ENCODE measurements around the gene PLCB3. TPM values are rescaled to one million over a fixed set of nuclear protein-coding genes. Genes with fewer than 3 reads are reported as not detected.

The PLCB3 gene
- total RNA-seq, 4 donors from 2014 or later, result 33.3 to 46.9 (median 36.3) TPM

DNA sequence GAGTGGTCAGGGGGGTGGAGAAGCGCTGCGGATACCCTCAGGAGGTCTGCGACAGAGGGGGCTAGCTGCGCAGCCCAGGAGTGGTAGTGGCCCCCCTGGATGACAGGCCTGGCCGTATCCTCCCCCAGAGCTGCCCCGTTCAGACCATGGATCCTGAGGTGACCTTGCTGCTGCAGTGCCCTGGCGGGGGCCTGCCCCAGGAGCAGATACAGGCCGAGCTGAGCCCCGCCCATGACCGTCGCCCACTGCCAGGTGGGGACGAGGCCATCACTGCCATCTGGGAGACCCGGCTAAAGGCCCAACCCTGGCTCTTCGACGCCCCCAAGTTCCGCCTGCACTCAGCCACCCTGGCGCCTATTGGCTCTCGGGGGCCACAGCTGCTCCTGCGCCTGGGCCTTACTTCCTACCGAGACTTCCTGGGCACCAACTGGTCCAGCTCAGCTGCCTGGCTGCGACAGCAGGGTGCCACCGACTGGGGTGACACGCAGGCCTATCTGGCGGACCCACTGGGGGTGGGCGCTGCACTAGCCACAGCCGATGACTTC, 24.8 kb upstream of the PLCB3 start:
- DNase-seq (ENCODE audit: low spot score in 2 of 2), result peak in 1 of 2 donors; percentile 77
- TF ChIP-seq POLR2AphosphoS5 (IDR thresholded peaks at IDR 0.05), result no peak
- TF ChIP-seq EP300 (IDR thresholded peaks at IDR 0.05), result no peak

DNA sequence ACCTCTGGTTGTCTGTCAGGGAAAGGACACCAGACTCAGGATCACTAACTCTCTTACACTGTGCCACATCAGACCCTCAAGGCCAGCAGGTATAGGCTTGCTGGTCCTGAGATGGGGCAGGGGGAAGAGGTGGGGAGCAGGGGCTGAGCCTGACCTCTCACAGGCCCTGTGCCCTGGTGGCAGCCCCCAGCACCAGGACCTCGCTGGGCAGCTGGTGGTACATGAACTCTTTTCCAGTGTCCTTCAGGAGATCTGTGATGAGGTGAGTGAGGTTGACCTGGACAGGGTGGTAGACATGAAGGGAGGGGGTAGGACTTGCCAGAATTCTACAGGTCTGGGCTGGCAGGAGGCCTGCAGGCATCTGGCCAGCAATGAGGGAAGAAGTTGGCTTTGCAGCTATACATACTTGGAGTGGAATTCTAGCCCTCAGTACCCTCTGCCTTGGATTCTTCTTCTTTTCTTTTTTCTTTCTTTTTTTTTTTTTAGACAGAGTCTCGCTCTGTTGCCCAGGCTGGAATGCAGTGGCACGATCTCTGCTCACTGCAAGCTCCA, 23.8 kb upstream of the PLCB3 start:
- Histone ChIP-seq H3K4me1 (peaks cover 79% of the 10 kb centered on the region), H3K36me3 (no peaks in the 10 kb centered on the region), H3K27ac (no peak overlapping the region), H3K4me3 (peak overlapping the region; percentile 88), H3K9me3 (no peaks in the 10 kb centered on the region), H3K27me3 (no peaks in the 10 kb centered on the region)
- TF ChIP-seq EP300 (IDR thresholded peaks at IDR 0.05), result no peak
- no peak for TF ChIP-seq POLR2A (IDR thresholded peaks at IDR 0.05)
- TF ChIP-seq CTCF (IDR thresholded peaks at IDR 0.05), result no peak
- no peak for TF ChIP-seq POLR2AphosphoS5 (IDR thresholded peaks at IDR 0.05)
- 66% methylated on average over 2 of the region's 3 CpGs for WGBS
- DNase-seq (ENCODE audit: low spot score in 2 of 2), result no peak

More for the DNA sequence above, 24.8 kb upstream of the PLCB3 start:
- Histone ChIP-seq H3K9me3 (no peaks in the 10 kb centered on the region), H3K36me3 (no peaks in the 10 kb centered on the region), H3K27ac (peak overlapping the region; percentile 89), H3K27me3 (no peaks in the 10 kb centered on the region), H3K4me1 (peaks cover 71% of the 10 kb centered on the region), H3K4me3 (peak overlapping the region; percentile 88)
- WGBS, result 0% methylated on average over 6 of the region's 26 CpGs

GRCh38 chr11:64229090-64229743, 22.1 kb upstream of the PLCB3 start:
- TF ChIP-seq POLR2A (IDR thresholded peaks at IDR 0.05) (no peak), CTCF (IDR thresholded peaks at IDR 0.05) (no peak), EP300 (IDR thresholded peaks at IDR 0.05) (no peak), POLR2AphosphoS5 (IDR thresholded peaks at IDR 0.05) (no peak)
- peaks cover 86% of the 10 kb centered on the region for H3K4me1 ChIP-seq
- 93% methylated on average over 3 of the region's 12 CpGs for WGBS

GRCh38 chr11:64229744-64230170, 21.6 kb upstream of the PLCB3 start:
- H3K27ac ChIP-seq, result peak overlapping the region; percentile 90
- no peaks in the 10 kb centered on the region for H3K27me3 ChIP-seq
- no peak for TF ChIP-seq CTCF (IDR thresholded peaks at IDR 0.05)
- no peak for TF ChIP-seq EP300 (IDR thresholded peaks at IDR 0.05)
- TF ChIP-seq POLR2AphosphoS5 (IDR thresholded peaks at IDR 0.05), result no peak
- TF ChIP-seq POLR2A (IDR thresholded peaks at IDR 0.05), result no peak
- no peaks in the 10 kb centered on the region for H3K9me3 ChIP-seq
- peaks cover 81% of the 10 kb centered on the region for H3K4me1 ChIP-seq
- 19% methylated on average over 13 of the region's 13 CpGs for WGBS
- peak overlapping the region; percentile 86 for H3K4me3 ChIP-seq
- no peaks in the 10 kb centered on the region for H3K36me3 ChIP-seq
- no peak for DNase-seq (ENCODE audit: low spot score in 2 of 2)

More at GRCh38 chr11:64229090-64229743, 22.1 kb upstream of the PLCB3 start:
- Histone ChIP-seq H3K9me3 (no peaks in the 10 kb centered on the region), H3K4me3 (peak overlapping the region; percentile 86), H3K27ac (peak overlapping the region; percentile 90), H3K27me3 (no peaks in the 10 kb centered on the region), H3K36me3 (no peaks in the 10 kb centered on the region)
- DNase-seq (ENCODE audit: low spot score in 2 of 2), result no peak

DNA sequence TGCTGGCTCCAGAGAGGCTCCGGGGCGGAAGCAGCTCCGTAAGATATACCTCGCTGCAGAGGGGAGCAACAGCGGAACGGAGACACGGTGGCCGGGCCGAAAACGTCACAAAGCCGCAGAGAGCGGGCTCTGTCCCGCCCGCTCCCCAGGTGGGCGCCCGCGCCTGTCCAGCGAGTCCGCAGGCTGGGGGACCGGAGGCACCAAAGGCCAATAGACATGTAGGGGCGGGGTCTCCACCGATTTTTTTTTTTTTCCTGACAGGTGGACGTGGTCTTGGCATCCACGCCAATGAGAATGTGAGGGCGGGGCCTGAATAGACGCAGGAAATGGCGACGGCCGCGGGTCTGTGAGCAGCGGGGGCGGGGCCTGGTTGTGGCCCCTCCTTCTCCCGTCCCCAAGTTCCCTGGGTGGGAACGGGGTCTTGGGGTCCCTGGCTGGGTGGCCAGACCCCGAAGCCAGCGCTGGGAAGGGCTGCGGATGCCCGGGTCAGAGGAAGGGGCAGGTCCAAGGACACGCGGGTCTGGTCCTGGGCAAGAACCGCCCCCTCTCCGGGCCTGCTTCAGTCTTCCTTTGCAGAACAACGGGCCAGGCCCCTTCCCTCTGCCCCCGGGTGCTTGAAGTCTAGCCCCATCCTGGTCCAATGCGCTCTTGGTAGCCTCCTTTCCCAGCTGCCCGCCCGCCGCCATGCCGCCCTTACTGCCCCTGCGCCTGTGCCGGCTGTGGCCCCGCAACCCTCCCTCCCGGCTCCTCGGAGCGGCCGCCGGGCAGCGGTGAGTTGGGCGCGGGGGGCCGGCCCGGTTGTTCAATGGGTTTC, 21.0 kb upstream of the PLCB3 start, which contains the start of gene DNAJC4:
DNAJC4 (plus strand) TSS at position 378 of the 814 bp plus-strand sequence; CDS start at position 685, 307 bp downstream.
- no peaks in the 10 kb centered on the region for H3K36me3 ChIP-seq
- no peaks in the 10 kb centered on the region for H3K9me3 ChIP-seq
- 2% methylated on average over 18 of the region's 62 CpGs for WGBS
- peak; percentile 93 to 95 for DNase-seq (ENCODE audit: low spot score in 2 of 2)
- H3K27me3 ChIP-seq, result no peaks in the 10 kb centered on the region
- H3K4me3 ChIP-seq, result peak within 1 kb of the TSS; percentile 86
- H3K27ac ChIP-seq, result peak within 1 kb of the TSS; percentile 90
- TF ChIP-seq CTCF (IDR thresholded peaks at IDR 0.05) (no peak), POLR2A (IDR thresholded peaks at IDR 0.05) (no peak), EP300 (IDR thresholded peaks at IDR 0.05) (no peak), POLR2AphosphoS5 (IDR thresholded peaks at IDR 0.05) (no peak)
- peaks cover 81% of the 10 kb centered on the region for H3K4me1 ChIP-seq

All from suprapubic skin (tissue), 4 donors.